ENCODE results near the gene PLCB2. TPM values are rescaled to one million over a fixed set of nuclear protein-coding genes. Genes with fewer than 3 reads are reported as not detected.
A peak's percentile ranks its signal among the peaks of the same experiment; 100 is the strongest.

Gene PLCB2
- total RNA-seq, 1 experiment from 2014 or later, result 4.3 TPM

- Histone ChIP-seq H3K27me3 (ENCODE audit: low read length) (no peaks in the 10 kb centered on the region; the same call in 1 of the 2 replicates), H3K4me2 (ENCODE audit: low read depth, low read length, poor library complexity, severe bottlenecking) (no peak overlapping the region), H2AFZ (ENCODE audit: low read length) (no peak overlapping the region), H3K4me3 (ENCODE audit: low read length) (peak overlapping the region; percentile 65; the same call in 1 of the 2 replicates), H3K9ac (ENCODE audit: low read length) (no peak overlapping the region), H3K36me3 (ENCODE audit: insufficient read depth, low read length) (no peaks in the 10 kb centered on the region), H3K9me3 (ENCODE audit: low read length) (no peaks in the 10 kb centered on the region), H3K9me2 (replicated peaks; ENCODE audit: insufficient read depth, low read length) (no peaks in the 10 kb centered on the region), H4K20me1 (ENCODE audit: insufficient read depth, low read depth, low read length) (peaks cover 4% of the 10 kb centered on the region; the same call in 1 of the 2 replicates), H3K27ac (ENCODE audit: low read length) (no peak overlapping the region), H3K79me2 (ENCODE audit: low read length) (no peaks in the 10 kb centered on the region), H3K4me1 (ENCODE audit: low read length) (peaks cover 25% of the 10 kb centered on the region)
- DNase-seq, result no peak
These were observed 17.5 kb upstream of the PLCB2 start for GRCh38 chr15:40325188-40325587.

- H4K20me1 ChIP-seq (ENCODE audit: insufficient read depth, low read depth, low read length), result peaks cover 4% of the 10 kb centered on the region; the same call in 1 of the 2 replicates
- H3K36me3 ChIP-seq (ENCODE audit: insufficient read depth, low read length), result no peaks in the 10 kb centered on the region
- peak overlapping the region; percentile 65 for H3K4me3 ChIP-seq (ENCODE audit: low read length)
- H3K9me2 ChIP-seq (replicated peaks; ENCODE audit: insufficient read depth, low read length), result no peaks in the 10 kb centered on the region
- H3K27ac ChIP-seq (ENCODE audit: low read length), result no peak overlapping the region
- peak overlapping the region; percentile 64 for H3K4me2 ChIP-seq (ENCODE audit: low read depth, low read length, poor library complexity, severe bottlenecking)
- peaks cover 25% of the 10 kb centered on the region for H3K4me1 ChIP-seq (ENCODE audit: low read length)
- H3K79me2 ChIP-seq (ENCODE audit: low read length), result no peaks in the 10 kb centered on the region
- peak overlapping the region; percentile 67 for H3K9ac ChIP-seq (ENCODE audit: low read length)
- no peaks in the 10 kb centered on the region for H3K9me3 ChIP-seq (ENCODE audit: low read length)
- no peaks in the 10 kb centered on the region; the same call in 1 of the 2 replicates for H3K27me3 ChIP-seq (ENCODE audit: low read length)
- DNase-seq, result no peak
- no peak overlapping the region for H2AFZ ChIP-seq (ENCODE audit: low read length)
These were observed 16.5 kb upstream of the PLCB2 start for GRCh38 chr15:40323953-40324937.

- no peak within 1 kb of the TSS for H2AFZ ChIP-seq (ENCODE audit: low read length)
- H3K27ac ChIP-seq (ENCODE audit: low read length), result no peak within 1 kb of the TSS
- DNase-seq, result peak; percentile 98
- H3K9me3 ChIP-seq (ENCODE audit: low read length), result no peaks in the 10 kb centered on the region
- H3K79me2 ChIP-seq (ENCODE audit: low read length), result no peaks in the 10 kb centered on the region
- H4K20me1 ChIP-seq (ENCODE audit: insufficient read depth, low read depth, low read length), result peaks cover 4% of the 10 kb centered on the region; the same call in 1 of the 2 replicates
- H3K9ac ChIP-seq (ENCODE audit: low read length), result peak within 1 kb of the TSS; percentile 67
- peaks cover 25% of the 10 kb centered on the region for H3K4me1 ChIP-seq (ENCODE audit: low read length)
- peak within 1 kb of the TSS; percentile 64 for H3K4me2 ChIP-seq (ENCODE audit: low read depth, low read length, poor library complexity, severe bottlenecking)
- H3K27me3 ChIP-seq (ENCODE audit: low read length), result no peaks in the 10 kb centered on the region; the same call in 1 of the 2 replicates
- peak within 1 kb of the TSS; percentile 65 for H3K4me3 ChIP-seq (ENCODE audit: low read length)
- no peaks in the 10 kb centered on the region for H3K9me2 ChIP-seq (replicated peaks; ENCODE audit: insufficient read depth, low read length)
- no peaks in the 10 kb centered on the region for H3K36me3 ChIP-seq (ENCODE audit: insufficient read depth, low read length)
These were observed 15.7 kb upstream of the PLCB2 start, which contains the start of gene INAFM2 for GRCh38 chr15:40323239-40323952. INAFM2 (plus strand) TSS chr15:40323692; CDS start chr15:40324056, 364 bp downstream.

- DNase-seq, result no peak
- H2AFZ ChIP-seq (ENCODE audit: low read length), result no peak overlapping the region
These were observed 14.9 kb upstream of the PLCB2 start for GRCh38 chr15:40322531-40323238.

GRCh38 chr15:40320931-40321371, 13.2 kb upstream of the PLCB2 start:
- Histone ChIP-seq H3K36me3 (ENCODE audit: insufficient read depth, low read length) (no peaks in the 10 kb centered on the region), H3K27me3 (ENCODE audit: low read length) (no peaks in the 10 kb centered on the region; the same call in 1 of the 2 replicates), H3K9ac (ENCODE audit: low read length) (no peak overlapping the region), H3K9me2 (replicated peaks; ENCODE audit: insufficient read depth, low read length) (no peaks in the 10 kb centered on the region), H3K4me3 (ENCODE audit: low read length) (no peak overlapping the region), H3K79me2 (ENCODE audit: low read length) (no peaks in the 10 kb centered on the region), H3K9me3 (ENCODE audit: low read length) (no peaks in the 10 kb centered on the region), H3K27ac (ENCODE audit: low read length) (no peak overlapping the region), H3K4me1 (ENCODE audit: low read length) (peaks cover 25% of the 10 kb centered on the region), H3K4me2 (ENCODE audit: low read depth, low read length, poor library complexity, severe bottlenecking) (no peak overlapping the region), H2AFZ (ENCODE audit: low read length) (no peak overlapping the region), H4K20me1 (ENCODE audit: insufficient read depth, low read depth, low read length) (peaks cover 4% of the 10 kb centered on the region; the same call in 1 of the 2 replicates)
- peak; percentile 90 for DNase-seq

More at GRCh38 chr15:40322531-40323238, 14.9 kb upstream of the PLCB2 start:
- peak overlapping the region; percentile 36; the same call in 1 of the 2 replicates for H3K4me3 ChIP-seq (ENCODE audit: low read length)
- H3K36me3 ChIP-seq (ENCODE audit: insufficient read depth, low read length), result no peaks in the 10 kb centered on the region
- H3K9me3 ChIP-seq (ENCODE audit: low read length), result no peaks in the 10 kb centered on the region
- no peaks in the 10 kb centered on the region for H3K79me2 ChIP-seq (ENCODE audit: low read length)
- peaks cover 25% of the 10 kb centered on the region for H3K4me1 ChIP-seq (ENCODE audit: low read length)
- no peak overlapping the region for H3K27ac ChIP-seq (ENCODE audit: low read length)
- no peaks in the 10 kb centered on the region; the same call in 1 of the 2 replicates for H3K27me3 ChIP-seq (ENCODE audit: low read length)
- no peaks in the 10 kb centered on the region for H3K9me2 ChIP-seq (replicated peaks; ENCODE audit: insufficient read depth, low read length)
- H3K9ac ChIP-seq (ENCODE audit: low read length), result no peak overlapping the region
- H4K20me1 ChIP-seq (ENCODE audit: insufficient read depth, low read depth, low read length), result peaks cover 4% of the 10 kb centered on the region; the same call in 1 of the 2 replicates
- H3K4me2 ChIP-seq (ENCODE audit: low read depth, low read length, poor library complexity, severe bottlenecking), result peak overlapping the region; percentile 55

- Histone ChIP-seq H3K4me3 (ENCODE audit: low read length) (no peak overlapping the region), H3K4me2 (ENCODE audit: low read depth, low read length, poor library complexity, severe bottlenecking) (no peak overlapping the region), H3K9ac (ENCODE audit: low read length) (no peak overlapping the region), H3K27me3 (ENCODE audit: low read length) (no peaks in the 10 kb centered on the region; the same call in 1 of the 2 replicates), H3K36me3 (ENCODE audit: insufficient read depth, low read length) (no peaks in the 10 kb centered on the region), H3K9me3 (ENCODE audit: low read length) (no peaks in the 10 kb centered on the region), H2AFZ (ENCODE audit: low read length) (no peak overlapping the region), H3K79me2 (ENCODE audit: low read length) (no peaks in the 10 kb centered on the region), H3K4me1 (ENCODE audit: low read length) (peaks cover 25% of the 10 kb centered on the region), H4K20me1 (ENCODE audit: insufficient read depth, low read depth, low read length) (peaks cover 4% of the 10 kb centered on the region; the same call in 1 of the 2 replicates), H3K27ac (ENCODE audit: low read length) (no peak overlapping the region), H3K9me2 (replicated peaks; ENCODE audit: insufficient read depth, low read length) (no peaks in the 10 kb centered on the region)
- no peak for DNase-seq
These were observed 12.7 kb upstream of the PLCB2 start for GRCh38 chr15:40320409-40320808.

GRCh38 chr15:40317580-40317979, 9.8 kb upstream of the PLCB2 start:
- no peak for DNase-seq
- no peaks in the 10 kb centered on the region for H3K9me3 ChIP-seq (ENCODE audit: low read length)
- H3K4me1 ChIP-seq (ENCODE audit: low read length), result peaks cover 16% of the 10 kb centered on the region
- no peak overlapping the region for H3K27ac ChIP-seq (ENCODE audit: low read length)
- H3K36me3 ChIP-seq (ENCODE audit: insufficient read depth, low read length), result no peaks in the 10 kb centered on the region
- H3K9me2 ChIP-seq (replicated peaks; ENCODE audit: insufficient read depth, low read length), result no peaks in the 10 kb centered on the region
- no peak overlapping the region for H3K4me2 ChIP-seq (ENCODE audit: low read depth, low read length, poor library complexity, severe bottlenecking)
- no peaks in the 10 kb centered on the region for H3K79me2 ChIP-seq (ENCODE audit: low read length)
- no peak overlapping the region for H2AFZ ChIP-seq (ENCODE audit: low read length)
- H3K9ac ChIP-seq (ENCODE audit: low read length), result no peak overlapping the region
- H3K4me3 ChIP-seq (ENCODE audit: low read length), result no peak overlapping the region
- H3K27me3 ChIP-seq (ENCODE audit: low read length), result no peaks in the 10 kb centered on the region
- no peaks in the 10 kb centered on the region for H4K20me1 ChIP-seq (ENCODE audit: insufficient read depth, low read depth, low read length)

Data from Karpas-422 (cell line).